AG09309 (cell line): ENCODE measurements around the gene TNIK.
A peak's percentile ranks its signal among the peaks of the same experiment; 100 is the strongest.

Experiments
- DNase-seq: peaks from one replicate; pipeline ENCODE4 v3.0.0-alpha.2; 2010; ENCODE audit warnings: low read depth
- H3K4me3 ChIP-seq: 2 replicates; pipeline ENCODE4 v1.5.1; 2011; ENCODE audit warnings: mild to moderate bottlenecking, low read depth, low read length, moderate library complexity; ENCODE audit not compliant: control insufficient read depth
- TF ChIP-seq, protein P1 (sequence below): IDR thresholded peaks from 2 replicates; pipeline ENCODE4 v1.5.1; 2011; ENCODE audit warnings: mild to moderate bottlenecking, low read depth, low read length, inconsistent platforms; ENCODE audit not compliant: insufficient read depth, control insufficient read depth; ENCODE audit errors: missing control alignments

The TNIK gene

GRCh38 chr3:171254315-171254714 lies 205.9 kb downstream of the TNIK start:
- TF ChIP-seq, protein P1, sequence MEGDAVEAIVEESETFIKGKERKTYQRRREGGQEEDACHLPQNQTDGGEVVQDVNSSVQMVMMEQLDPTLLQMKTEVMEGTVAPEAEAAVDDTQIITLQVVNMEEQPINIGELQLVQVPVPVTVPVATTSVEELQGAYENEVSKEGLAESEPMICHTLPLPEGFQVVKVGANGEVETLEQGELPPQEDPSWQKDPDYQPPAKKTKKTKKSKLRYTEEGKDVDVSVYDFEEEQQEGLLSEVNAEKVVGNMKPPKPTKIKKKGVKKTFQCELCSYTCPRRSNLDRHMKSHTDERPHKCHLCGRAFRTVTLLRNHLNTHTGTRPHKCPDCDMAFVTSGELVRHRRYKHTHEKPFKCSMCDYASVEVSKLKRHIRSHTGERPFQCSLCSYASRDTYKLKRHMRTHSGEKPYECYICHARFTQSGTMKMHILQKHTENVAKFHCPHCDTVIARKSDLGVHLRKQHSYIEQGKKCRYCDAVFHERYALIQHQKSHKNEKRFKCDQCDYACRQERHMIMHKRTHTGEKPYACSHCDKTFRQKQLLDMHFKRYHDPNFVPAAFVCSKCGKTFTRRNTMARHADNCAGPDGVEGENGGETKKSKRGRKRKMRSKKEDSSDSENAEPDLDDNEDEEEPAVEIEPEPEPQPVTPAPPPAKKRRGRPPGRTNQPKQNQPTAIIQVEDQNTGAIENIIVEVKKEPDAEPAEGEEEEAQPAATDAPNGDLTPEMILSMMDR, result no peak
- H3K4me3 ChIP-seq, result no peak overlapping the region
- DNase-seq, result no peak

- peak; percentile 11 for DNase-seq
- TF ChIP-seq, protein P1, result no peak
- no peak overlapping the region for H3K4me3 ChIP-seq
Measured at GRCh38 chr3:171251835-171252234, 208.4 kb downstream of the TNIK start.

- TF ChIP-seq, protein P1, result no peak
- no peak for DNase-seq
- no peak overlapping the region for H3K4me3 ChIP-seq
Measured at GRCh38 chr3:171250444-171250843, 209.8 kb downstream of the TNIK start.

- no peak overlapping the region for H3K4me3 ChIP-seq
- TF ChIP-seq, protein P1, result no peak
Measured at GRCh38 chr3:171249245-171249644, 211.0 kb downstream of the TNIK start.

GRCh38 chr3:171248426-171249111 lies 211.6 kb downstream of the TNIK start:
- TF ChIP-seq, protein P1, result no peak
- H3K4me3 ChIP-seq, result no peak overlapping the region
- DNase-seq, result no peak

More at GRCh38 chr3:171249245-171249644, 211.0 kb downstream of the TNIK start:
- no peak for DNase-seq

DNA sequence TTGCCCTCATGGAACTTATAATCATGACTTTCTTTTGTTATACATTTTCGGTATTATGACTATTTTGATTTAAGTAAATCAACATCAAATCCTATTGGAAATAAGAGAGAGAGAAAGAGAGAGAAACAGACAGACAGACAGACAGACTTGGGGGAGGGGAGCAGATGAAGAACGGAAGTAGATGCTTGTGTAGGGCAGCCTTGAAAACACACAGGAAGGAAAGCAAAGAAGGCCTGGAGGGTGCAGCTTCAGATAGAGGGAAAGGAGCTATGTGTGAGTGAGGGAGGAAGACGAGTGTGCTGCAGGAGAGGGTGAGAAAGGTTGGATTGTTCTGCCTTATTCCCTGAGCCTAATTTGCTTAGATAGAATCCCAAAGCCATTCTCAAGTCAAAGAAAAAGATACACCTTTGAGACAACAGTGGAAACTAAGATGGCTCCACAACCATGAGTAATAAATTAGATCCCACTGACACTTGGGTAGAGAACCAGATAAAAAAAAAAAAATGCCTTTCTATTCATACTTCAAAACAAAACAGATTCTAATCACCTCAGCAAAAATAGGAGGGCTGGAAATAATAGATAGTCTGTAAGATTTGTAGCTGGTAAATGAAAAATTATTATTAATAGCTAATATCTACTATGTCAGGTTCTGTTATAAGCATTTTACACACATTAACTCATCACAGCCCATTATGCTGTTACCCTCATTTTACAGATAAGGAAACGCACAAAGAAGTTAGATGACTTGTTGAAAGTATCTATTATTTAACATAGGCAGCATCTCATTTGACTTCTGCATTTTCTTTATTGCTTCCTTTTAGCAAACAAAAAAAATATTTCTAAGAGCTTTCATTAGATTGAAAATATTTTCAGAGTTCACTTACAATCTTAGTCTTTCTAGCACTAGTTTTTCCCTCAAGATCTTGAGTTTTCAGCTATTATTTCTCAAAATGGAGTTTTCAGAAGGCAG lies 214.1 kb downstream of the TNIK start:
- no peak overlapping the region for H3K4me3 ChIP-seq
- no peak for DNase-seq
- TF ChIP-seq, protein P1, result no peak
